K562 (cell line): Measurements from ENCODE around the gene TULP4. TPM values are rescaled to one million over a fixed set of nuclear protein-coding genes. Genes with fewer than 3 reads are reported as not detected.

Experiments
- ATAC-seq: fragments of 200-7000 bp; cut with Tn5 transposase; 3 replicates; pipeline ENCODE4 v1.9.1; 2020; ENCODE audit warnings: moderate library complexity
- BruUV-seq: library from RNA; stranded (reverse); fragments of 400-500 nt; replicated peaks from 2 replicates; lab custom pipeline; 2021; lab: Mats Ljungman, UMichigan
- CTCF ChIA-PET: fragments of 300-600 bp; formaldehyde crosslinking; extraction: SDS; loops from one replicate; lab custom pipeline; 2021; ENCODE audit warnings: low intra/inter-chr PET ratio; lab: Yijun Ruan, JAX
- POLR2A ChIA-PET: fragments of 300-600, 350-650 bp; sonication (Branson Sonifier 250); formaldehyde crosslinking; extraction: SDS; loops from one replicate; lab custom pipeline; 2021; ENCODE audit warnings: antibody characterized with exemption, inconsistent platforms; lab: Yijun Ruan, JAX
- DNase-seq, 4 experiments: peaks; one replicate each; pipeline versions ENCODE4 v3.0.0 to v3.0.0-alpha.2; 2011 to 2018; ENCODE audit warnings: low spot score in 3 of 4, mixed read lengths in 3 of 4; ENCODE audit errors: extremely low read depth in 1 of 4
- FAIRE-seq: peaks from 2 replicates; lab custom pipeline; 2011; peaks lifted over from hg19 to GRCh38; lab: Jason Lieb, UNC
- H2AFZ ChIP-seq: 2 replicates; pipeline ENCODE4 v1.6.0; 2011; ENCODE audit warnings: low read depth, low read length, control low read depth, inconsistent platforms
- H3K27ac ChIP-seq: fragments of 200-600 bp; 3 replicates; pipeline ENCODE4 v1.8.0; 2011; ENCODE audit warnings: low read depth, mild to moderate bottlenecking, control low read depth, inconsistent platforms, low read length, moderate library complexity, mixed read lengths; ENCODE audit errors: extremely low read depth
- H3K27me3 ChIP-seq, 2 experiments: fragments of 300-600 bp in 1 of 2; 2 replicates in 1 of 2; 3 replicates in 1 of 2; pipeline versions ENCODE4 v1.6.0 to v1.8.0; 2011; ENCODE audit warnings: inconsistent platforms in 2 of 2, low read length in 2 of 2, mild to moderate bottlenecking in 1 of 2, mixed read lengths in 1 of 2, moderate library complexity in 1 of 2; ENCODE audit not compliant: control insufficient read depth in 2 of 2, insufficient read depth in 2 of 2
- H3K36me3 ChIP-seq: fragments of 300-600 bp; 3 replicates; pipeline ENCODE4 v1.8.0; 2011; ENCODE audit warnings: mild to moderate bottlenecking, low read length, inconsistent platforms; ENCODE audit not compliant: control insufficient read depth, insufficient read depth
- H3K4me1 ChIP-seq, 2 experiments: fragments of 200-600 bp in 1 of 2; replicated peaks in 1 of 2; 2 replicates in 1 of 2; 3 replicates in 1 of 2; pipeline versions ENCODE4 v1.5.1 to v1.8.0; 2011; ENCODE audit warnings: inconsistent platforms in 2 of 2, low read length in 2 of 2, mild to moderate bottlenecking in 1 of 2, mixed read lengths in 1 of 2, moderate library complexity in 1 of 2; ENCODE audit not compliant: control insufficient read depth in 2 of 2, insufficient read depth in 2 of 2
- H3K4me2 ChIP-seq: 2 replicates; pipeline ENCODE4 v1.6.1; 2011; ENCODE audit warnings: low read length, control low read depth, inconsistent platforms, mixed read lengths; ENCODE audit not compliant: insufficient read depth
- H3K4me3 ChIP-seq: fragments of 200-600 bp; sonication (generic), shearing (Covaris generic); 2 replicates; pipeline ENCODE4 v1.5.1; 2016; ENCODE audit warnings: control low read depth, inconsistent platforms
- H3K79me2 ChIP-seq: fragments of 200-600 bp; 3 replicates; pipeline ENCODE4 v1.8.0; 2011; ENCODE audit warnings: low read length, inconsistent platforms; ENCODE audit not compliant: control insufficient read depth, insufficient read depth
- H3K9ac ChIP-seq, 2 experiments: 2 replicates each; pipeline versions ENCODE4 v1.6.0 to v1.6.1; 2011; ENCODE audit warnings: low read depth in 2 of 2, low read length in 2 of 2, control low read depth in 1 of 2, inconsistent platforms in 1 of 2, mild to moderate bottlenecking in 1 of 2, mixed read lengths in 1 of 2; ENCODE audit not compliant: insufficient read depth in 1 of 2
- H3K9me1 ChIP-seq: one replicate; pipeline ENCODE4 v1.6.0; 2011; ENCODE audit warnings: inconsistent platforms, mild to moderate bottlenecking, low read length, moderate library complexity; ENCODE audit not compliant: control insufficient read depth, insufficient read depth
- H3K9me3 ChIP-seq: replicated peaks from 2 replicates; pipeline ENCODE4 v1.5.1; 2011; ENCODE audit warnings: low read depth, low read length, inconsistent platforms; ENCODE audit not compliant: control insufficient read depth, insufficient read depth
- H4K20me1 ChIP-seq: replicated peaks from 2 replicates; pipeline ENCODE4 v1.6.1; 2011; ENCODE audit warnings: low read length, inconsistent platforms, mixed read lengths; ENCODE audit not compliant: control insufficient read depth, insufficient read depth
- WGBS: fragments of 100-300 bp; shearing (Covaris generic); methylation state at CpG from one replicate; pipeline ENCODE4 v1.1.6; 2016; ENCODE audit warnings: low coverage, mixed read lengths; ENCODE audit not compliant: insufficient coverage; ENCODE audit errors: missing lambda C conversion rate; 5-methylcytosine and 5-hydroxymethylcytosine counted together
- in situ Hi-C: fragments of 300-500 bp; cut with MboI; formaldehyde crosslinking; loops from 4 replicates; pipeline ENCODE4 v1.15.0; 2018; ENCODE audit warnings: inconsistent platforms, mixed read lengths
- intact Hi-C: fragments of 100-400 bp; cut with micrococcal nuclease; formaldehyde crosslinking; loops from 2 replicates; pipeline ENCODE4 v1.14.2; 2022
- polyA plus RNA-seq, 8 experiments: library from polyadenylated mRNA; depleted of rRNA in 4 of 8; stranded (reverse) in 5 of 8; unstranded in 3 of 8; fragments of >200 nt; fragmentation: Nextera tagmentation in 2 of 8; fragmentation: Illumina TruSeq in 1 of 8; extraction: Ambion mirVana in 2 of 8; extraction: Trizol in 1 of 8; gene quantifications; 2 replicates each; pipeline versions ENCODE4 v1.2.1 to v1.2.3, GENCODE V29; 2011 to 2014; ENCODE audit warnings: inconsistent platforms in 1 of 8, missing spikeins in 1 of 8
- total RNA-seq, 7 experiments: library from RNA; depleted of rRNA in 6 of 7; stranded (reverse); fragments of >200 nt in 6 of 7; fragmentation: Illumina TruSeq in 2 of 7; extraction: Trizol in 2 of 7; gene quantifications; 2 replicates each; pipeline versions ENCODE4 v1.2.1 to v1.2.3, GENCODE V29; 2011 to 2021; ENCODE audit warnings: low replicate concordance in 1 of 7
- TF ChIP-seq, protein P1 (sequence below), 2 experiments: fragments of 450-650 bp; formaldehyde crosslinking in 1 of 2; IDR thresholded peaks; 2 replicates each; pipeline versions ENCODE4 v1.4.0 to v1.6.1; 2014 to 2020; ENCODE audit warnings: mild to moderate bottlenecking in 2 of 2, borderline replicate concordance in 1 of 2, low read depth in 1 of 2
- TF ChIP-seq, protein P2 (sequence below), 2 experiments: fragments of 450-650 bp; IDR thresholded peaks; 2 replicates each; pipeline ENCODE4 v1.6.1; 2018; ENCODE audit warnings: mild to moderate bottlenecking in 2 of 2, low read depth in 1 of 2; ENCODE audit not compliant: partially characterized antibody in 2 of 2

Gene TULP4
- total and polyA plus RNA-seq, 9 of the 15 experiments (the other 6 are each of a cell fraction or from before 2014, with no cell fraction given), result 1.2 to 50.4 (median 11.0) TPM

- Histone ChIP-seq H3K9me3 (no peaks in the 10 kb centered on the region), H3K4me2 (peak overlapping the region; percentile 78), H3K9me1 (no peaks in the 10 kb centered on the region), H3K27ac (no peak overlapping the region), H3K36me3 (no peaks in the 10 kb centered on the region), H3K79me2 (no peaks in the 10 kb centered on the region), H4K20me1 (no peaks in the 10 kb centered on the region), H3K4me3 (peak overlapping the region; percentile 15), H3K4me1 (peaks cover 0 to 3% of the 10 kb centered on the region in 2 experiments; a peak in 2 of 5 replicates), H3K9ac (no peak overlapping the region), H2AFZ (peak overlapping the region; percentile 77), H3K27me3 (peaks cover 52 to 78% of the 10 kb centered on the region in 2 experiments)
- BruUV-seq, result no TSS peak
- ChIA-PET CTCF (interaction anchor here (0.7 to 1.1 kb wide), 4 partner anchors 297 to 305 kb away, joined by 3 to 6 read pairs (median 4); no protein-coding TSS in a partner anchor), POLR2A (interaction anchor here (0.5 to 1.5 kb wide), 6 partner anchors 8 to 259 kb away, joined by 3 to 6 read pairs (median 3); no protein-coding TSS in a partner anchor)
- ATAC-seq (peak; percentile 91), FAIRE-seq (peak; percentile 94), DNase-seq (peak; percentile 57 to 73 (median 62))
- in situ Hi-C loops, result no loop called here
- WGBS, result 1% methylated on average over 18 of the region's 18 CpGs
- intact Hi-C loops, result loop anchor here (1.0 to 5.0 kb wide), 2 partner anchors 174 to 297 kb away; no protein-coding TSS in a partner anchor
- TF ChIP-seq, protein P1, sequence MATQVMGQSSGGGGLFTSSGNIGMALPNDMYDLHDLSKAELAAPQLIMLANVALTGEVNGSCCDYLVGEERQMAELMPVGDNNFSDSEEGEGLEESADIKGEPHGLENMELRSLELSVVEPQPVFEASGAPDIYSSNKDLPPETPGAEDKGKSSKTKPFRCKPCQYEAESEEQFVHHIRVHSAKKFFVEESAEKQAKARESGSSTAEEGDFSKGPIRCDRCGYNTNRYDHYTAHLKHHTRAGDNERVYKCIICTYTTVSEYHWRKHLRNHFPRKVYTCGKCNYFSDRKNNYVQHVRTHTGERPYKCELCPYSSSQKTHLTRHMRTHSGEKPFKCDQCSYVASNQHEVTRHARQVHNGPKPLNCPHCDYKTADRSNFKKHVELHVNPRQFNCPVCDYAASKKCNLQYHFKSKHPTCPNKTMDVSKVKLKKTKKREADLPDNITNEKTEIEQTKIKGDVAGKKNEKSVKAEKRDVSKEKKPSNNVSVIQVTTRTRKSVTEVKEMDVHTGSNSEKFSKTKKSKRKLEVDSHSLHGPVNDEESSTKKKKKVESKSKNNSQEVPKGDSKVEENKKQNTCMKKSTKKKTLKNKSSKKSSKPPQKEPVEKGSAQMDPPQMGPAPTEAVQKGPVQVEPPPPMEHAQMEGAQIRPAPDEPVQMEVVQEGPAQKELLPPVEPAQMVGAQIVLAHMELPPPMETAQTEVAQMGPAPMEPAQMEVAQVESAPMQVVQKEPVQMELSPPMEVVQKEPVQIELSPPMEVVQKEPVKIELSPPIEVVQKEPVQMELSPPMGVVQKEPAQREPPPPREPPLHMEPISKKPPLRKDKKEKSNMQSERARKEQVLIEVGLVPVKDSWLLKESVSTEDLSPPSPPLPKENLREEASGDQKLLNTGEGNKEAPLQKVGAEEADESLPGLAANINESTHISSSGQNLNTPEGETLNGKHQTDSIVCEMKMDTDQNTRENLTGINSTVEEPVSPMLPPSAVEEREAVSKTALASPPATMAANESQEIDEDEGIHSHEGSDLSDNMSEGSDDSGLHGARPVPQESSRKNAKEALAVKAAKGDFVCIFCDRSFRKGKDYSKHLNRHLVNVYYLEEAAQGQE (IDR thresholded peaks at IDR 0.05; ENCODE audit: borderline replicate concordance), result peak; percentile 69; the same call in 1 of the 2 replicates
- TF ChIP-seq, protein P1 (CRISPR knock-in tag; IDR thresholded peaks at IDR 0.05; ENCODE audit: low read depth), result no peak
- TF ChIP-seq, protein P2, sequence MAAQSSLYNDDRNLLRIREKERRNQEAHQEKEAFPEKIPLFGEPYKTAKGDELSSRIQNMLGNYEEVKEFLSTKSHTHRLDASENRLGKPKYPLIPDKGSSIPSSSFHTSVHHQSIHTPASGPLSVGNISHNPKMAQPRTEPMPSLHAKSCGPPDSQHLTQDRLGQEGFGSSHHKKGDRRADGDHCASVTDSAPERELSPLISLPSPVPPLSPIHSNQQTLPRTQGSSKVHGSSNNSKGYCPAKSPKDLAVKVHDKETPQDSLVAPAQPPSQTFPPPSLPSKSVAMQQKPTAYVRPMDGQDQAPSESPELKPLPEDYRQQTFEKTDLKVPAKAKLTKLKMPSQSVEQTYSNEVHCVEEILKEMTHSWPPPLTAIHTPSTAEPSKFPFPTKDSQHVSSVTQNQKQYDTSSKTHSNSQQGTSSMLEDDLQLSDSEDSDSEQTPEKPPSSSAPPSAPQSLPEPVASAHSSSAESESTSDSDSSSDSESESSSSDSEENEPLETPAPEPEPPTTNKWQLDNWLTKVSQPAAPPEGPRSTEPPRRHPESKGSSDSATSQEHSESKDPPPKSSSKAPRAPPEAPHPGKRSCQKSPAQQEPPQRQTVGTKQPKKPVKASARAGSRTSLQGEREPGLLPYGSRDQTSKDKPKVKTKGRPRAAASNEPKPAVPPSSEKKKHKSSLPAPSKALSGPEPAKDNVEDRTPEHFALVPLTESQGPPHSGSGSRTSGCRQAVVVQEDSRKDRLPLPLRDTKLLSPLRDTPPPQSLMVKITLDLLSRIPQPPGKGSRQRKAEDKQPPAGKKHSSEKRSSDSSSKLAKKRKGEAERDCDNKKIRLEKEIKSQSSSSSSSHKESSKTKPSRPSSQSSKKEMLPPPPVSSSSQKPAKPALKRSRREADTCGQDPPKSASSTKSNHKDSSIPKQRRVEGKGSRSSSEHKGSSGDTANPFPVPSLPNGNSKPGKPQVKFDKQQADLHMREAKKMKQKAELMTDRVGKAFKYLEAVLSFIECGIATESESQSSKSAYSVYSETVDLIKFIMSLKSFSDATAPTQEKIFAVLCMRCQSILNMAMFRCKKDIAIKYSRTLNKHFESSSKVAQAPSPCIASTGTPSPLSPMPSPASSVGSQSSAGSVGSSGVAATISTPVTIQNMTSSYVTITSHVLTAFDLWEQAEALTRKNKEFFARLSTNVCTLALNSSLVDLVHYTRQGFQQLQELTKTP (IDR thresholded peaks at IDR 0.05; ENCODE audit: low read depth in 1 of 2, partially characterized antibody in 2 of 2), result peak in 1 of 2 experiments; percentile 90
These were observed 206.2 kb downstream of the TULP4 start for GRCh38 chr6:158518191-158519127.
